ENCODE results near the gene KIRREL3. TPM values are rescaled to one million over a fixed set of nuclear protein-coding genes. Genes with fewer than 3 reads are reported as not detected.

The KIRREL3 gene
- total RNA-seq, 1 donor from 2014 or later: 0.38 TPM

DNA sequence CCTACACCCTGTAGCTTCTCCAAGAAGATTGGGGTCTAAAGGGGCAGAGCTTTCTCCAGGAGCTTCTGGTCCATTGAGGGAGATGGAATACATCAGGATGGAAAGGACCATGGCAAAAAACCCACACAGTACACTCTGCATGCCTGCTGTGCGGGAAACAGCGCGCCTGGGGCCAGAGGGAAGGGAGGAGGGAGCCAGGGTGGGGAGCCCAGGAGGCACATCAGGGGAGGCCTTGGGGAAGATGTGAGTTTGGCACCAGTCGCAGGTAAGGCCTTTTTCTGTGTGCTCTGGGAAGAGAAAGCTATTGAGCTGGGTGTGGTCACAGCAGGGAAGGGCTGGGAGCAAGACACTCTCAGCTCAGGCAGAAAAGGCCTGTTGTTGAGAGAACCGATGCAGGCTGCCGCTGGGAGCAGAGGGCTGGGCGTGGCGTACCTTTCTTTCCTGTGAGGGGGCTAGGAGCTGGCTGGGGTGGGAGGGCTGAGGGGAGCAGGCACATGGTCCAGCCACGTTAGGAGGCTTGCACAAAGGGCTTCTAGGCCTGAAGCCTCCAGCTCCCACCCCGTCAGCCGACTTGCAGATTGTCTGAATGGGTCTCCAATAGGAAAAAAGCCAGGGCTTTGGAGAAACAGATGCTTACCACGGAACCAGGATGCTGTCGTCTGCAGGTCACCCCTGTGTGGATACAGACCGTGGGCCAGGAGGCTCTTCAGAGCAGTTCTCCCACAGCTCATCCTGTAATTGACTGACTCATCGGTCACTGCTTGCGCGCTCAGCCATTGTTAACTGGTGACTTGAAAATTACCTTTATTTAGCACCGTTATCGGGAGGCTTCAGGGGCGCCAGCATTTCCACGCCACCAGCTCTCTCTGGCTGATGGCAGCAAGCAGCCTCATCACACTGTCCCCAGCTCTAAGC is 407.8 kb downstream of the KIRREL3 start:
- no peak overlapping the region for H3K27ac Mint-ChIP-seq (ENCODE audit: unreplicated experiment)
- TF ChIP-seq, protein P1, sequence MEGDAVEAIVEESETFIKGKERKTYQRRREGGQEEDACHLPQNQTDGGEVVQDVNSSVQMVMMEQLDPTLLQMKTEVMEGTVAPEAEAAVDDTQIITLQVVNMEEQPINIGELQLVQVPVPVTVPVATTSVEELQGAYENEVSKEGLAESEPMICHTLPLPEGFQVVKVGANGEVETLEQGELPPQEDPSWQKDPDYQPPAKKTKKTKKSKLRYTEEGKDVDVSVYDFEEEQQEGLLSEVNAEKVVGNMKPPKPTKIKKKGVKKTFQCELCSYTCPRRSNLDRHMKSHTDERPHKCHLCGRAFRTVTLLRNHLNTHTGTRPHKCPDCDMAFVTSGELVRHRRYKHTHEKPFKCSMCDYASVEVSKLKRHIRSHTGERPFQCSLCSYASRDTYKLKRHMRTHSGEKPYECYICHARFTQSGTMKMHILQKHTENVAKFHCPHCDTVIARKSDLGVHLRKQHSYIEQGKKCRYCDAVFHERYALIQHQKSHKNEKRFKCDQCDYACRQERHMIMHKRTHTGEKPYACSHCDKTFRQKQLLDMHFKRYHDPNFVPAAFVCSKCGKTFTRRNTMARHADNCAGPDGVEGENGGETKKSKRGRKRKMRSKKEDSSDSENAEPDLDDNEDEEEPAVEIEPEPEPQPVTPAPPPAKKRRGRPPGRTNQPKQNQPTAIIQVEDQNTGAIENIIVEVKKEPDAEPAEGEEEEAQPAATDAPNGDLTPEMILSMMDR (IDR thresholded peaks at IDR 0.05; ENCODE audit: unreplicated experiment): no peak
- no peaks in the 10 kb centered on the region for H3K4me1 Mint-ChIP-seq (ENCODE audit: unreplicated experiment)
- peaks cover 2% of the 10 kb centered on the region for H3K27me3 Mint-ChIP-seq (ENCODE audit: unreplicated experiment)
- no peak overlapping the region for H3K4me3 Mint-ChIP-seq (ENCODE audit: unreplicated experiment)
- no peaks in the 10 kb centered on the region for H3K9me3 Mint-ChIP-seq (ENCODE audit: unreplicated experiment)
- DNase-seq (ENCODE audit: low spot score): no peak
- H3K36me3 Mint-ChIP-seq (ENCODE audit: low read depth, unreplicated experiment): no peaks in the 10 kb centered on the region

DNA sequence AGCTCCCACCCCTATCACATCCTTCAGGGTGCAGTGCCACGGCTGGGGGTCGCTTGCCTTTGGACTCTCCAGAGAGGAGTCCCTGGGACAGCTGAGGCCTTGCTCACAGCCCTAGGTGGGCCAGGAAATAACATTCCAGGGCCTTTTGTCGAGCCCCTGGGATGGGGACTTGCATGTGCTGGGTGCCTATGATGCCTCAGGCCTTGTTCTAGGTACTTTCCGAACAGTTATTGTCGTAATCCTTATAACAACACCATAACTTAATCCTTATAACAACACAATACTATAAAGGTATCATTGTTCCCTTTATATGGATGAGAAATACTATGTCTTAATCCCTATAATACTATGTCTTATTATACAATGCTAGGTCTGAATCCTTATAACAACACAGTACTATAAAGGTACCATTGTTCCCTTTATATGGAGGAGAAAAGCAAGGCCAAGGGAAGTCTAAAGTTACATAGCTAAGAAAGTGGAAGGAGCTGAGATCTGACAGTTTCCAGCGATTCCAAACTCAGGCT is 408.5 kb downstream of the KIRREL3 start:
- H3K27me3 Mint-ChIP-seq (ENCODE audit: unreplicated experiment): peaks cover 2% of the 10 kb centered on the region
- H3K36me3 Mint-ChIP-seq (ENCODE audit: low read depth, unreplicated experiment): no peaks in the 10 kb centered on the region
- H3K4me3 Mint-ChIP-seq (ENCODE audit: unreplicated experiment): no peak overlapping the region
- no peaks in the 10 kb centered on the region for H3K9me3 Mint-ChIP-seq (ENCODE audit: unreplicated experiment)
- H3K4me1 Mint-ChIP-seq (ENCODE audit: unreplicated experiment): no peaks in the 10 kb centered on the region
- H3K27ac Mint-ChIP-seq (ENCODE audit: unreplicated experiment): no peak overlapping the region
- TF ChIP-seq, protein P1 (IDR thresholded peaks at IDR 0.05; ENCODE audit: unreplicated experiment): no peak
- DNase-seq (ENCODE audit: low spot score): no peak

DNA sequence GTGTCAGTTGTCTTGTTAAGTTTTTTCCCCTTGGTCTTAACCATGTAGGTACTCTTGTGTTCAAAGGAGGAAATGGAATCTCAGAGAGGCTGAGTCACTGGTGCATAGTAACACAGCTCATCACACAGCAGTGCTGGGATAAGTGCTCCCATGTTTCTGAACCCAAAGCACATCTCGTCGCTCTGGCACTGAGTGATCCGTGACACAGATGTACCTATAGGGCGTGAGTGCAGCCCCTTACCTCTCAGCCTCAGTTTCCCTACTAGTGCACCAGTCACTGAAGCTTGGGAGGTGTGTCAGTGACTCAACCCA is 411.1 kb downstream of the KIRREL3 start:
- Mint-ChIP-seq H3K9me3 (ENCODE audit: unreplicated experiment) (no peaks in the 10 kb centered on the region), H3K4me1 (ENCODE audit: unreplicated experiment) (no peaks in the 10 kb centered on the region), H3K36me3 (ENCODE audit: low read depth, unreplicated experiment) (no peaks in the 10 kb centered on the region), H3K27ac (ENCODE audit: unreplicated experiment) (no peak overlapping the region), H3K4me3 (ENCODE audit: unreplicated experiment) (no peak overlapping the region), H3K27me3 (ENCODE audit: unreplicated experiment) (peaks cover 2% of the 10 kb centered on the region)
- TF ChIP-seq, protein P1 (IDR thresholded peaks at IDR 0.05; ENCODE audit: unreplicated experiment): no peak
- no peak for DNase-seq (ENCODE audit: low spot score)

DNA sequence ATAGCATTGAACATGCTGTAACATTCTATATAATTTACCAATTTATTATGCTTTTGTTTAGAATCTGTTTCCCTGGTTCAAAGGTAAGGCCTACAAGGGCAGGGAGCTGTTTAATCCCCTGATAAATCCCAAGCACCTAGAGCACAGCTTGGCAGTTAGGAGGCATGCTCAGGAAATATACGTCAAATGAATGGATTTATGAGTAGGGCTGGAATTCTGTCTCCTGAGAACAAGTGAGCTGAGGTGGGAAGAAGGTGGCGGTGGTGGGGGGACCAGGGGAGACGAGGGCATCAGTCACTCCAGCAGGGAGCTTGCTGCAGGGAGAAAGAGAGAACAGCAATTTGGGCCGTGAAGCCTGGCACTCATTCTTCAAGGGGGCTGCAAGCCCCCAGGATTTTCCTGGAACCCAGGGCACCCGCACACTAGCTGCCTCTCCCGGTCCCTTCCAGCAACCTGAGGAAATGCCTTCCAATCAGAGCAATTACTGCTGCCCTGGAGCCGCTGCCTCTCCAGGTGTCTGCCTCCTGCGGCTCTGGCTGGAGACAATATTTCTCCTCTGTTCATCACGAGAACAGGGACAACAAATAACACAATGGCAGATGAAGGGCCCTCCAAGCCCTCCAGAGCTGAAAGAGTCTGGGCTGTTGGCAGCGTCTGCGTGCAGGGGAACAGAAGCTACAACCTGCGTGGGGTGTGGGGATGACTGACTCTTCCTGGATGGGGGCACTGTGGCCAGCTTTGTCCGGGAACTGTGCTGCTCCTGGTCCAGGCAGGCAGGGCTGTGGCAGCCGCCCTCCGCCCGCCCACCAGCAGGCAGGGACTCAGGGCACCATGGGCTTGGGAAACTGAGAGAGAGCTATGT is 411.7 kb downstream of the KIRREL3 start:
- Mint-ChIP-seq H3K9me3 (ENCODE audit: unreplicated experiment) (no peaks in the 10 kb centered on the region), H3K36me3 (ENCODE audit: low read depth, unreplicated experiment) (no peaks in the 10 kb centered on the region), H3K27ac (ENCODE audit: unreplicated experiment) (no peak overlapping the region)

More for the DNA sequence above, 411.7 kb downstream of the KIRREL3 start:
- Mint-ChIP-seq H3K4me1 (ENCODE audit: unreplicated experiment) (no peaks in the 10 kb centered on the region), H3K27me3 (ENCODE audit: unreplicated experiment) (no peaks in the 10 kb centered on the region), H3K4me3 (ENCODE audit: unreplicated experiment) (no peak overlapping the region)
- DNase-seq (ENCODE audit: low spot score): no peak
- TF ChIP-seq, protein P1 (IDR thresholded peaks at IDR 0.05; ENCODE audit: unreplicated experiment): no peak
